C4-2B (cell line): Measurements from ENCODE around the gene ADSS2.
"Not testable (repeated sequence)": the region's sequence is repeated elsewhere in the genome, so short reads cannot be mapped to it uniquely, and the experiment has no call there.

Experiments
- H3K27ac ChIP-seq: fragments of 450-650 bp; 2 replicates; pipeline ENCODE4 v1.5.1; 2017
- ZFX ChIP-seq: fragments of 450-650 bp; IDR thresholded peaks from 2 replicates; pipeline ENCODE4 v1.6.1; 2017
- TF ChIP-seq, protein P1 (sequence below): fragments of 450-650 bp; conservative IDR thresholded peaks from 2 replicates; pipeline ENCODE4 v1.5.1; 2017; ENCODE audit warnings: mild to moderate bottlenecking

Gene ADSS2

DNA sequence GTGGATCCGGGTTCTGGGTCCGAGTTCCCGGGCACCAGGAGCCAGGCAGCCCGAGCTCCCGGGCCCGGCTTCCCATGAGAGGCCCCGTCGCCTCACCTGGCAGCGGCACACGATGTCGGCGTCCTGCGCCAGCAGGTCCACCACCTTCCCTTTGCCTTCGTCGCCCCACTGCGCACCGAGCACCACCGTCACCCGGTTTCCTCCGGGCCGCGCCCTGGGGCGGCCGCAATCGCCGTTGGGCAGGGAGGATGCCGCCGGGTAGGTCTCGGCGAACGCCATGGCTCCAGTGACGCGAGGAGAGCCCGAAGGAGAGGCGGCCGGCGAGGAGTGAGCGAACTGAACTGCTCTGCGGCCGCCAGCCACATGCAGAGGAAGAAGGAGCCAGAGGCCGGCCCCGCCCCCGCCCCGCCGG is at the start of gene ADSS2:
TSS of gene ADSS2 (minus strand) at position 371 of the 412 bp plus-strand sequence. CDS start at position 279, 92 bp downstream.
- TF ChIP-seq ZFX: peak; percentile 56; the same call in 1 of the 2 replicates
- TF ChIP-seq, protein P1, sequence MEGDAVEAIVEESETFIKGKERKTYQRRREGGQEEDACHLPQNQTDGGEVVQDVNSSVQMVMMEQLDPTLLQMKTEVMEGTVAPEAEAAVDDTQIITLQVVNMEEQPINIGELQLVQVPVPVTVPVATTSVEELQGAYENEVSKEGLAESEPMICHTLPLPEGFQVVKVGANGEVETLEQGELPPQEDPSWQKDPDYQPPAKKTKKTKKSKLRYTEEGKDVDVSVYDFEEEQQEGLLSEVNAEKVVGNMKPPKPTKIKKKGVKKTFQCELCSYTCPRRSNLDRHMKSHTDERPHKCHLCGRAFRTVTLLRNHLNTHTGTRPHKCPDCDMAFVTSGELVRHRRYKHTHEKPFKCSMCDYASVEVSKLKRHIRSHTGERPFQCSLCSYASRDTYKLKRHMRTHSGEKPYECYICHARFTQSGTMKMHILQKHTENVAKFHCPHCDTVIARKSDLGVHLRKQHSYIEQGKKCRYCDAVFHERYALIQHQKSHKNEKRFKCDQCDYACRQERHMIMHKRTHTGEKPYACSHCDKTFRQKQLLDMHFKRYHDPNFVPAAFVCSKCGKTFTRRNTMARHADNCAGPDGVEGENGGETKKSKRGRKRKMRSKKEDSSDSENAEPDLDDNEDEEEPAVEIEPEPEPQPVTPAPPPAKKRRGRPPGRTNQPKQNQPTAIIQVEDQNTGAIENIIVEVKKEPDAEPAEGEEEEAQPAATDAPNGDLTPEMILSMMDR: no peak
- peak within 1 kb of the TSS; percentile 97 for H3K27ac ChIP-seq

DNA sequence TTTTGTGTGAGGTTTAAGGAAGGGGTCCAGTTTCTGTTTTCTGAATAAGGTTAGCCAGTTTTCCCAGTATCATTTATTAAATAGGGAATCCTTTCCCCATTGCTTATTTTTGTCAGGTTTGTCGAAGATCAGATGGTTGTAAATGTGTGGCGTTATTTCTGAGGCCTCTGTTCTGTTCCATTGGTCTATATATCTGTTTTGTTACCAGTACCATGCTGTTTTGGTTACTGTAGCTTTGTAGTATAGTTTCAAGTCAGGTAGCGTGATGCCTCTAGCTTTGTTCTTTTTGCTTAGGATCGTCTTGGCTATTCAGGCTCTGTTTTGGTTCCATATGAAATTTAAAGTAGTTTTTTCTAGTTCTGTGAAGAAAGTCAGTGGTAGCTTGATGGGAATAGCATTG is 48.8 kb upstream of the ADSS2 start:
- not testable (repeated sequence) for H3K27ac ChIP-seq

DNA sequence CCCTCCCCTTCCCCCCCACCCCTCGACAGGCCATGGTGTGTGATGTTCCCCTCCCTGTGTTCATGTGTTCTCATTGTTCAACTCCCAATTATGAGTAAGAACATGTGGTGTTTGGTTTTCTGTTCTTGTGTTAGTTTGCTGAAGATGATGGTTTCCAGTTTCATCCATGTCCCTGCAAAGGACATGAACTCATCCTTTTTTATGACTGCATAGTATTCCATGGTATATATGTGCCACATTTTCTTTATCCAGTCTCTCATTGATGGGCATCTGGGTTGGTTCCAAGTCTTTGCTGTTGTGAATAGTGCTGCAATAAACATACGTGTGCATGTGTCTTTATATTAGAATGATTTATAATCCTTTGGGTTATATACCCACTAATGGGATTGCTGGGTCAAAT is 47.8 kb upstream of the ADSS2 start:
- H3K27ac ChIP-seq: not testable (repeated sequence)

DNA sequence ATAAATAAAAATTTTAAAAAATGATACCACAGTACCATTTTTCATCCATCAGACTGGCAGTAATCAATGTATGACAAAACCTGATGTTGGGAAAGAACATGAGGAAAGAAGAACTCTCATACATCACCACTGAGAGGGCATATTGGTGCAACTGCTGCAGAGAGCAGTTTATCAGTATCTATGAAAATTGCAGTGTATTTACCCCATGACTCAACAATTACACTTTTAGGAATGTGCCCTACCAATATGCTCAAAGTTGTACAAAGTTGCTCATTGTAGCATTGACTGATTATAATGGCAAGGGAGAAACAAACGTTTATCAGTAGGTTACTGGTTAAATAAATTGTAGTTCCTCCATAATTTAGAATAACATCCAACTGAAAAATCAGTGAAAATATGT is 46.1 kb upstream of the ADSS2 start:
- TF ChIP-seq, protein P1: no peak
- no peak for TF ChIP-seq ZFX
- H3K27ac ChIP-seq: no peak overlapping the region

DNA sequence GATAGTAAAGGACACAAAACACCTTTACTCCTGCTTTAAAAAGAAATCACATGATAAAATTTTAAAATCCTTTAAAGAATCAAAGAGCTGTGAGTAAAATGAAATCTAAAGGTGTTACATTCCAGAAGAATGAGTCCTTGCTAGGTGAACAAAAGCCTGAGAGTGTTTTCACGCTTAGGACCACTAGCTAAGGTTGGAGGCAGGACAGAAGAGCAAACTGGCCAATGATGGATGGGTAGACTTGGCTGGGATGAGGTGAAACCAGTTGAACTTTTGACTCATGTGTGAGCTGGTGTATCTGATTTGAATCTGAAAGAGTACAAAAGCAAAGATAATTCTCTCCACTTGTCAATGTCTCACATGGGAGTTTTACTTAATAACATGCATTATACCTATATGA is 44.5 kb upstream of the ADSS2 start:
- no peak overlapping the region for H3K27ac ChIP-seq
- no peak for TF ChIP-seq ZFX
- TF ChIP-seq, protein P1: no peak

DNA sequence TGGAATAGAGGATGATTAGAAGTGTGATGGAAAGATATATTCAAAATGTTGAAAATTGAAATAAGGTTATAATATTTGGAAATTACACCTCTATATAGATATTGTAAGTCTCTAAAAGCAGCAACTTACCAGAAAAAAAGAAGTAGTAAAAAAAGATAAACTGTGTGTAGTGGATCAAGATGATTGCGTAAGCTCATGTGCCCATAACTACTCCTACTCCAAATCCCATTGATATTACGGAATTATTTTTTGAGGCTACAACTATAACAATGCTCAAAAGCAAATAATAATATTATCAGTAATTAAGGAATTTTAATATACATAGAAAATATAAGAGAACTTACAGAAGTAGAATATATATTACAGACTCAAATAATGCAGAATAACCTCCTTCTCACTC is 42.9 kb upstream of the ADSS2 start:
- no peak overlapping the region for H3K27ac ChIP-seq
- TF ChIP-seq, protein P1: no peak
- TF ChIP-seq ZFX: no peak

DNA sequence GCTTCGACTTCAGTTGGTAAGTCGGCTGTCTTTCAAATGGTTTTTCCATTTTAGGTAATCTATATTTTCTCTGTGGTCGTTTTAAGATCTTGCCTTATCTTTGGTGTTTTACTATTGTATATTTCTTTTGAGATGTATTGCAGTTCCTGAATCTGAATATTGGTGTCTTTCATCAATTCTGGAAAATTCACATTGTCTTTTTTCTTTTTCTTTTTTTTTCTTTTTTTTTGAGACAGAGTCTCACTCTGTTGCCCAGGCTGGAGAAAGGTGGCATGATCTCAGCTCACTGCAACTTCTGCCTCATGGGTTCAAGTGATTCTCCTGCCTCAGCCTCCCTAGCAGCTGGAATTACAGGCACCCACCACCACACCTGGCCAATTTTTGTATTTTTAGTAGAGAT is 33.3 kb upstream of the ADSS2 start:
- H3K27ac ChIP-seq: not testable (repeated sequence)

DNA sequence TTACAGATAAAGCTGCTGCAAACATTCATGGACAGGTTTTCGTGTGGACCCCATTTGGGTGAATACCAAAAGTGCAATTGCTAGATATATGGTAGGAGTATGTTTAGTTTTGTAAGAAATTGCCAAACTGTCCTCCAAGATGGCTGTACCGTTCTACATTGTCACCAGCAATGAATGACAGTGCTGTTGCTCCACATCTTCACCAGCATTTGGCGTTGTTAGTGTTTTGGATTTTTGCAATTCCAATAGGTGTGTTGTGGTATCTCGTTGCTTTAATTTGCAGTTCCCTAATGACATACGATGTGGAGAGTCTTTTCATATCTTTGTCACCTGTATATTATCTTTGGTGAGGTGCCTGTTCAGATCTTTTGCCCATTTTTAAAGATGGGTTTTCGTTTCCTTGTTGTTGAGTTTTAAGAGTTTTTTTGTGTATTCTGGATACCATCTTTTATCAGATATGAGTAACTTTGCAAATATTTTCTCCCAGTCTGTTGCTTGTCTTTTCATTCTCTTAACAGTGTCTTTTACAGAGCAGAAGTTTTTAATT is 21.4 kb upstream of the ADSS2 start:
- H3K27ac ChIP-seq: no peak overlapping the region
- TF ChIP-seq, protein P1: no peak
- no peak for TF ChIP-seq ZFX

DNA sequence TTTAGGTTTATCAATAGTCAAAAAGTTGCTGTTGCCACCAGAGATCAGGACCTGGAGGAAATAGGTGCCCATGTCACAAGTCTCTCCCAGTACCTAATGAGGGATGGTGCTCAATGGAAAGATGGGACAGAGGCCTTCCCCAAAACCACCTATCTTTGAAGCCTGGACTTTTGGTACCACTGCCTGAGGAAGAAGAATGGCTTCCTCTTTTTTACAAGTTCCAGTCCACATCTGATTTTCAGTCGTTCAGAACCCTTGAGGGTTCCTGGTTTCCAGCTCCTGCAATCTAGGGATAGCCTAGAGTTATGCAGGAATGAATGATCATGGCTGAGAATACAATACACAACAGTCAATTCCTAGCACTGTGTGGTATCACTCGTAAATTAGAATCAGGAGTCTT is 15.0 kb upstream of the ADSS2 start:
- no peak overlapping the region for H3K27ac ChIP-seq
- TF ChIP-seq, protein P1: no peak
- no peak for TF ChIP-seq ZFX
